Stimulated activated CD8-positive, alpha-beta memory T cell treated with anti-CD3 and anti-CD28 coated beads, Interleukin-4, amount 100 ng/mL, for 4 hours (primary cell): ENCODE measurements around the gene TTK.
"Not testable (repeated sequence)": the region's sequence is repeated elsewhere in the genome, so short reads cannot be mapped to it uniquely, and the experiment has no call there.

Experiments used
- DNase-seq, 2 donors: peaks; one replicate each; pipeline ENCODE4 v3.0.0-alpha.2; 2020; ENCODE audit warnings: low read depth in 2 of 2, low spot score in 1 of 2

Gene TTK

GRCh38 chr6:80021131-80021530, 16.7 kb downstream of the TTK start:
- no peak for DNase-seq

- DNase-seq: no peak
Measured at GRCh38 chr6:80021591-80021990, 17.1 kb downstream of the TTK start.

- DNase-seq: no peak
Measured at GRCh38 chr6:80022803-80023202, 18.4 kb downstream of the TTK start.

GRCh38 chr6:80028589-80028988, 24.1 kb downstream of the TTK start:
- no peak for DNase-seq

- no peak for DNase-seq
Measured at GRCh38 chr6:80029470-80029869, 25.0 kb downstream of the TTK start.

GRCh38 chr6:80048220-80048619, 43.8 kb downstream of the TTK start:
- DNase-seq: not testable (repeated sequence)

GRCh38 chr6:80060774-80061173, 56.3 kb downstream of the TTK start:
- DNase-seq: no peak

GRCh38 chr6:80068146-80068545, 63.7 kb downstream of the TTK start:
- not testable (repeated sequence) for DNase-seq

GRCh38 chr6:80070431-80070830, 66.0 kb downstream of the TTK start:
- DNase-seq: not testable (repeated sequence)

- no peak for DNase-seq
Measured at GRCh38 chr6:80077067-80077466, 72.6 kb downstream of the TTK start.

GRCh38 chr6:80088637-80089036, 84.2 kb downstream of the TTK start:
- DNase-seq: no peak

- DNase-seq: no peak
Measured at GRCh38 chr6:80091506-80091905, 87.1 kb downstream of the TTK start.
